IgD-negative memory B cell (primary cell): Measurements from ENCODE around the gene GPC6. TPM values are rescaled to one million over a fixed set of nuclear protein-coding genes. Genes with fewer than 3 reads are reported as not detected.
"Not testable (repeated sequence)": the region's sequence is repeated elsewhere in the genome, so short reads cannot be mapped to it uniquely, and the experiment has no call there.

ENCODE experiments used
- H3K27ac Mint-ChIP-seq, 3 donors: one replicate each; pipeline ENCODE4 v1.8.0; 2020 to 2022; ENCODE audit warnings: mild to moderate bottlenecking in 3 of 3, mixed read lengths in 3 of 3, moderate library complexity in 1 of 3
- H3K27me3 Mint-ChIP-seq: one replicate; pipeline ENCODE4 v1.8.0; 2021; ENCODE audit warnings: mixed read lengths
- H3K36me3 Mint-ChIP-seq: one replicate; pipeline ENCODE4 v1.8.0; 2020; ENCODE audit warnings: mild to moderate bottlenecking, mixed read lengths
- H3K4me1 Mint-ChIP-seq, 3 donors: one replicate each; pipeline ENCODE4 v1.8.0; 2020 to 2022; ENCODE audit warnings: mixed read lengths in 3 of 3, mild to moderate bottlenecking in 1 of 3
- H3K4me3 Mint-ChIP-seq, 4 donors: one replicate each; pipeline ENCODE4 v1.8.0; 2020 to 2022; ENCODE audit warnings: mild to moderate bottlenecking in 4 of 4, mixed read lengths in 4 of 4, moderate library complexity in 3 of 4
- H3K9me3 Mint-ChIP-seq, 3 donors: one replicate each; pipeline ENCODE4 v1.8.0; 2020 to 2021; ENCODE audit warnings: mixed read lengths in 3 of 3, mild to moderate bottlenecking in 1 of 3
- polyA plus RNA-seq: library from polyadenylated mRNA; unstranded; fragments of 300-500 nt; fragmentation: Illumina TruSeq; gene quantifications from one replicate; pipeline ENCODE4 v1.2.3, GENCODE V29; 2021

Gene GPC6
- polyA plus RNA-seq, 1 donor from 2014 or later: not detected

DNA sequence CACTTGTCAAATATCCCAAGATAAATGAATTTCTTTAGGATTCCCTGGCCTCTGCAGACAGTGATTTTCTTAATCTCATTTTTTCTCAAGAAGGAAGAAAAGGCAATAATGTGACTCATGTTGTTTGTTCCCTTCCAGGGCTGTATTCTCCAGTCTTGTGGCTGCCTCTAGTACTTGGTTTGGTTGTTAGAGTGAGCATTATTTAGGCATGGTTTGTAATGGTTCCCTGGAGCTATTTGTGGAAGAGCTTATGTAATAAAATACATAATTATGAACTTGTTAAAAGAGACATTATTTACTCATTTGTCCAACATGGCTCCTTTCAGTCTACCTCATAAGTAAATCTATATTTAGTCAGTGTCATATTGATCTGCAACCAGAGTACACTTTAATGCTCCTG, 982.5 kb downstream of the GPC6 start:
- Mint-ChIP-seq H3K4me1 (no peaks in the 10 kb centered on the region), H3K36me3 (peaks cover 2% of the 10 kb centered on the region), H3K27me3 (no peaks in the 10 kb centered on the region), H3K9me3 (no peaks in the 10 kb centered on the region), H3K4me3 (no peak overlapping the region), H3K27ac (no peak overlapping the region)

DNA sequence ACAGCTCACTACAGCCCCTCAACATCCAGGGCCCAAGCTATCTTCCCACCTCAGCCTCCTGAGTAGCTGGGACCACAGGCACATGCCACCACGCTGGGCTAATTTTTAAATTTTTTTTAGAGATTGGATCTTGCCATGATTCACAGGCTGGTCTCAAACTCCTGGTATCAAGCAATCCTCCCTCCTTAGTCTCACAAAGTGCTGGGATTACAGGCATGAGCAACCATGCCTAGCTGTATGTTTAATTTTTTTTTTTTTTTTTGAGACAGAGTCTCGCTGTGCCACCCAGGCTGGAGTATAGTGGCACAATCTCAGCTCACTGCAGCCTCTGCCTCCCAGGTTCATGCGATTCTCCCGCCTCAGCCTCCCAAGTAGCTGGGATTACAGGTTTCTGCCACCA, 983.3 kb downstream of the GPC6 start:
- not testable (repeated sequence) for H3K4me3 Mint-ChIP-seq, H3K4me1 Mint-ChIP-seq, H3K36me3 Mint-ChIP-seq, H3K27me3 Mint-ChIP-seq, H3K9me3 Mint-ChIP-seq, H3K27ac Mint-ChIP-seq

DNA sequence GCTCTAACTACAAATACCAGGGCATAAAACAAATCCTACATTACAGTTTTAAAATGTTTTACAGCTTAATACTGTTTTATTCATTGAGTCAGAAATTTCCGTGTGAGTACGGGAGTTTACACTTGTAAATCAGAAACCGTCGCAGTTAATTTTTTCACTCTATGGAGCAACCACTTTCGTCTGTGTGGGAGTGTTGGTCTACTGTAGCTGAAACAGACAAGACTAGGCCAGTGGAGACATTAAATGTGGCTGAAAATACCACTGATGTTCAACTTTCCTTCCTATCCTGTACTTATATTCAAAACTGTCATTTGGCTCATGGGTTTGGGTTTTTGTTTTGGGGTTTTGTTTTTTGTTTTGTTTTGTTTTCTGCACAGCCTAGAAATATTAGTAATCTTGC, 984.2 kb downstream of the GPC6 start:
- peaks cover 2% of the 10 kb centered on the region for H3K36me3 Mint-ChIP-seq
- no peaks in the 10 kb centered on the region for H3K9me3 Mint-ChIP-seq
- H3K4me3 Mint-ChIP-seq: no peak overlapping the region
- no peaks in the 10 kb centered on the region for H3K27me3 Mint-ChIP-seq
- H3K4me1 Mint-ChIP-seq: no peaks in the 10 kb centered on the region
- H3K27ac Mint-ChIP-seq: no peak overlapping the region

DNA sequence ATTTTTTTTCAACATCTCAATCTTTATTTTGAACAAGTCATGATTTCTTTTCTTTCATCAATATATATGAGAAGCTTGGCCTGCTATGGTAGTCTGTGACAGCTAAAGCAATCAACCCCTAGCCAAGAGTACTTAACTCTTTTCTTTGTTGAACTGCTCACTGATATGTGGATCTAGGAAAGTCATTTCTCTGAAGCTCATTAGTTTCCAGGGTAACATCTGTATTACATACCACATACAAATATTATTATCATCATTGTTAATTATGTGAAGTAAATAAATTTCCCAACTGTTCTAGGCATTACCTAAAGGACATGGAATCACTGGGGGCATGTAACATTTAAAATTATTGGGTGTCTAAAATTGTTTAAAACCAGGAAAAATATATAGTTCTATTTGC, 985.6 kb downstream of the GPC6 start:
- H3K9me3 Mint-ChIP-seq: no peaks in the 10 kb centered on the region
- H3K36me3 Mint-ChIP-seq: peaks cover 2% of the 10 kb centered on the region
- H3K27ac Mint-ChIP-seq: no peak overlapping the region
- H3K4me3 Mint-ChIP-seq: no peak overlapping the region
- no peaks in the 10 kb centered on the region for H3K4me1 Mint-ChIP-seq
- H3K27me3 Mint-ChIP-seq: no peaks in the 10 kb centered on the region

DNA sequence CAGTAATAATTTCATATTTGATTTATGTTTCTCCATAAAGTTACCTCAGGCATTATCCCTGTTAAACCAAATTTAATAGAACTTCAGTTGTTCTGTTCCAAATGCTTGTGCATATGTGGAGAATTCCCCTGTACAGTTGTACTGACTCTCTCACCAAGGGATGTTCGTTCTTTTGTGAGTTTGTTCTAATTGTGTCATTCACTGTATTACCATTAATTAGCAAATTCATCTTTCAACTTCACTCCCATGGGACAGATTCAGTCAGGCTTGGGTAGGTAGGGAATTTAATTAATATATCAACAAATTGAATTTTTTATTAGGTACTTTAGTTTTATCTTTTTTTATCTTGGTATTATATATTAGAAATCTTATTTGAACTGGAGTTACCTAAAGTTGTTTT, 987.5 kb downstream of the GPC6 start:
- no peak overlapping the region for H3K27ac Mint-ChIP-seq
- no peaks in the 10 kb centered on the region for H3K9me3 Mint-ChIP-seq
- peaks cover under 1% of the 10 kb centered on the region for H3K36me3 Mint-ChIP-seq
- no peaks in the 10 kb centered on the region for H3K27me3 Mint-ChIP-seq
- no peak overlapping the region for H3K4me3 Mint-ChIP-seq
- no peaks in the 10 kb centered on the region for H3K4me1 Mint-ChIP-seq

DNA sequence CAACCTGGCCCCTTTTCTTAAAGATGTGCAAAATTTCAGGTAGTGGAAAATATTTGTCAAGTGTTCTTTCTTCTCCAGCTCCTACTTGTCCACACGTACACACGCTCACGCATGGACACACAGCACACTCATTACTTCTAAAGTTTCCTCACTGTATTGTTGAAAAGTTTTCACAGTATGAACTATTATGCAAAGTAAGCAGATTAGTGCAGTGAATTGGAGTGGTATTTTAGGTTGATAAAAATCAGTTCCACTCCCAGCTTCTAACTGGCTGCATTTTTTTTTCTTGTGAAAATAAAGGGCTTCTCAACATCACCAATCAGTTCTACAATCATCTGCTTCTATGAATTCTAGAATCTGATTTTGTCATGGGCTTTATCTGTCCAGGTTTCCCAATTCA, 988.4 kb downstream of the GPC6 start:
- H3K4me1 Mint-ChIP-seq: no peaks in the 10 kb centered on the region

DNA sequence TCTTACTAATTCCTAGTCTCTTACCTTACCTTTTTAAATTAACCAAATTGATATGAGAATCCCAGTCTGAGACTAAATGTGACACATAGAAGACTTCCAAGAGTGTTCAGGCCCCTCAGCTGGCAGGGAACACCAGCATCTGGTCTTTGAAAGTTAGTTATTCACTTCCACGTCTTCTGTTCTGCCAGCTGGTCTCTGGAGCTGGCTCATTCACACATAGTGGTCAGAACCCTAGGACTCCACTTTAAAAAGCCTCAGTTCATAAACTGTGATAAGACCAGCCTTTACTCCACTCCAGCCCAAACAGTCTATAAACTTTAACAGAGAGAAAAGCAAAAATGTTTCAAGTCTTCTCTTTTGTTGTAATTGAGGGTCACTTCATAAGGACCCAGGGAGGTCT, 989.9 kb downstream of the GPC6 start:
- Mint-ChIP-seq H3K4me1 (no peaks in the 10 kb centered on the region), H3K36me3 (no peaks in the 10 kb centered on the region), H3K27ac (no peak overlapping the region), H3K9me3 (peaks cover 0 to 2% (median 0%) of the 10 kb centered on the region in 3 donors), H3K4me3 (no peak overlapping the region), H3K27me3 (no peaks in the 10 kb centered on the region)

More for the DNA sequence above, 988.4 kb downstream of the GPC6 start:
- Mint-ChIP-seq H3K27ac (no peak overlapping the region), H3K9me3 (peaks cover 0 to 2% (median 0%) of the 10 kb centered on the region in 3 donors), H3K36me3 (no peaks in the 10 kb centered on the region), H3K4me3 (no peak overlapping the region), H3K27me3 (no peaks in the 10 kb centered on the region)

DNA sequence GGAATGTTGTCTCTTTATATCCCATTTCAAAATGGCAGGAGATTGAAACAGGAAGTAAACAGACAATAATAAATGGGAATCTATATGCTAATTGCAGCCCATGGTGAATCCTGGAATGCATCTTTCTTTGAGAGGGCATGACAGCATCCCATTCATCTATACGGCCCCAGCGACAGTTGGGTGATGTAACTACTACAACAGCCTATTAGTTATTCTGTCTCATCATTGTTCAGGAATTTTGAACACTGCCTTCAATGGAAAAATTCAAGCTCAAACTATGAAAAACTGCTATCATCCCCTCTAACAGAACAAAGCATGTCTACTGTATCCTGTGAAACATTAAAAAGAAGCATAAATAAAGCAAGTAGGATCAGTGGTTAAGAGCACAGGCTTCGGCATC, 990.8 kb downstream of the GPC6 start:
- Mint-ChIP-seq H3K4me1 (no peaks in the 10 kb centered on the region), H3K27me3 (no peaks in the 10 kb centered on the region), H3K4me3 (no peak overlapping the region), H3K9me3 (peaks cover 0 to 2% (median 0%) of the 10 kb centered on the region in 3 donors), H3K27ac (no peak overlapping the region), H3K36me3 (no peaks in the 10 kb centered on the region)

DNA sequence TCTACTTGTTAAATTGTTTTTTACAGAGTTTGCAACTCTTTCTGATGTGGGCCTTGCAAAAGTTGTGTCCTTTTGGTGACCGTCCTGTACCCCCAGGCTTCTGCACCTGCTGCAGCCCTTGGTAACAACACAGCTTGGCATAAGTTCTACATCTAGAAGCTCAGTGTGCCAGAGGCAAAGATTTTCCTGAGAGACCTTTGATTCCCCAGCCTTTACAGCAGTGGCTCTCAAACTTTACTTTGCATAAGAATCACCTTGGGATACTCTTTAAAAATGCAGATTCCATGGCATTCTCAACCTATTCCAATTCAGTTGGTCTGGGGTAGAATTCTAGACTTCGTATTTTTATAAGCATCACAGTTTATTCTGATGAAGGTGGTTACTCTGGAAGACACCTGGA, 991.9 kb downstream of the GPC6 start:
- no peaks in the 10 kb centered on the region for H3K36me3 Mint-ChIP-seq
- no peaks in the 10 kb centered on the region for H3K27me3 Mint-ChIP-seq
- no peaks in the 10 kb centered on the region for H3K4me1 Mint-ChIP-seq
- H3K9me3 Mint-ChIP-seq: peaks cover 0 to 2% (median 0%) of the 10 kb centered on the region in 3 donors
- H3K4me3 Mint-ChIP-seq: no peak overlapping the region
- H3K27ac Mint-ChIP-seq: no peak overlapping the region

DNA sequence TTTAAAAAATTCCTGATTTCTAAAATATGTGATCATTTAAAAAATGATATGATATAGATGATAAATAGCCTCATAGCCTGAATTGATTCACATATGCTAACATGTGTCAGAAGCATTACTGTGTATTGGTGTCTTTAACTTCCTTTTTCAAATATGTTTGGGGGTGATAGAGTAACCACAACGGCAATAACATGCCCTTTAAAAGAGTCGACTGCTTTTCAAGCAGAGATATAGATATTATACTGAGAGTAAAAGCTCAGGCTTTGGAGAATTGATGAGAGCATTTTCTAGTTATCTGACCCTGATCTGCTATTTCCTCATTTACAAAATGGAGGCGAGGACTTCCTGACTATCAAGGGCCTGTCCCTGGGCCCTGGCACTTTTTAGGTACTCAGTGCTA, 992.3 kb downstream of the GPC6 start:
- Mint-ChIP-seq H3K4me3 (no peak overlapping the region), H3K9me3 (peaks cover 0 to 2% (median 0%) of the 10 kb centered on the region in 3 donors), H3K27ac (no peak overlapping the region), H3K4me1 (no peaks in the 10 kb centered on the region), H3K36me3 (no peaks in the 10 kb centered on the region), H3K27me3 (no peaks in the 10 kb centered on the region)

DNA sequence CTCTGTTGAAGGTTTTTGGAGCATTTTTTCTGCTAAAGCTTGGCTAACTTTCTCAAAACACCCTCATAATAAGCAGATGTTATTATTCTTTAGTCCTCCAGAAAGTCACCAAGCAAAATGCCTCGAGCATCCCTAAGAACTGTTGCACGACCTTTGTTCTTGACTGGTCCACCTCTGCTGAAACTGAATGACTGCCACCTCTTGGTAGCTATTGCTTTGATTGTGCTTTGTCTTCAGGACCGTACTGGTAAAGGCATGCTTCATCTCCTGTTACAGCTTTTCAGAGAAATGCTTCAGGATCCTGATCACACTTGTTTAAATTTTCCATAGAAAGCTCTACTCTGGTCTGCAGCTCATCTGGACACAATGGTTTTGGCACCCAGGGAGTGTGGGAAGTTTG, 998.1 kb downstream of the GPC6 start:
- Mint-ChIP-seq H3K27me3 (peaks cover 3% of the 10 kb centered on the region), H3K27ac (no peak overlapping the region), H3K36me3 (no peaks in the 10 kb centered on the region), H3K4me3 (no peak overlapping the region), H3K4me1 (no peaks in the 10 kb centered on the region), H3K9me3 (peaks cover 0 to 2% (median under 1%) of the 10 kb centered on the region in 3 donors)

DNA sequence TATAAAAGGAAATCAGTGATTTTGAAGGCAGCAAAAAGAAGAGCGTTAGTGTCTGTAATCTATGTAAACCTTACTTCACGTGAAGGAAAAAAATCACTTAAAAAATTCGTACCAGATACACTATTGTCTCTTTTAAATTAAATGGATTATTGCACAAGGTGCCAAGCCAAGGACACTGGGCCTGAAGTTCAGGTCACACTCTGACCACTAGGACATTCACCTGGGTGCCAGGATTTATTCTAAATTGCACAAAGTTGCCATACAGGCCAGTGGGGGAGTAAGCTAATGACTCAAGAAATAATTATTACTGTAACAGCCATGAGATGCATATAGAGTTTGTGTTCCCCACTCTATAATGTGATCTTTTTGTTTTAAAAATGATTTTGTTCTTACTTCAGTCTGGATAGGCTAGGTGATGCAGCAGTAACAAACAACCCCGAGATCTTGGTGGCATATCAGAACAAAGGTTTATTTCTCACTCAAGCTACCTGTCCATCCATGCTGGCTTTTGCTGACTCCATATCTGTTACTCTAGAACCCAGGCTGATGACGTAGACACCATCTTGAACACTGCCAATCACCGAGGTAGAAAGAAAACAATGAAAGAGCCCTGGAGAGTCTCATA, 1000.8 kb downstream of the GPC6 start:
- peaks cover 0 to 2% (median 0%) of the 10 kb centered on the region in 3 donors for H3K9me3 Mint-ChIP-seq
- no peak overlapping the region for H3K27ac Mint-ChIP-seq
- H3K4me3 Mint-ChIP-seq: no peak overlapping the region
- H3K36me3 Mint-ChIP-seq: no peaks in the 10 kb centered on the region
- H3K4me1 Mint-ChIP-seq: no peaks in the 10 kb centered on the region
- H3K27me3 Mint-ChIP-seq: peaks cover 3% of the 10 kb centered on the region

DNA sequence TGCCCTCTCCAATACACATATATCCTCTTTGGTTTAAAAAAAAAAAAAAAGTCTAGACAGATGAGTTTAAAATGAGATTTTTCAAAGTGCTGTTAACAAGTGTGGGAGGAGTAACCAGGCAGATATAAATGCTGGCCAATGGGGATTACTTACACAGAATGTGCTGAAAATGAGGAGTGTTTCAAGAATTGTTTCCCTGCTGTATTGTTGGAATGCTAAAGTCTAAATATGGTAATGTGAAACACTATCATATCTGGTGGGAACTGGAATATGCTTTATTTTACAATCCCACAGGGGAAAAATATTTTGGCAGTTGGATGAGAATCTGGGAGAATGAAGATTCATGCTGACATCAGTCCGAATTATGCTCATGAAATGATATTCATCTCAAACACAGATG, 1002.2 kb downstream of the GPC6 start:
- peaks cover 3% of the 10 kb centered on the region for H3K27me3 Mint-ChIP-seq
- H3K36me3 Mint-ChIP-seq: no peaks in the 10 kb centered on the region
- no peak overlapping the region for H3K27ac Mint-ChIP-seq
- H3K9me3 Mint-ChIP-seq: peaks cover 0 to 2% (median 0%) of the 10 kb centered on the region in 3 donors
- H3K4me3 Mint-ChIP-seq: no peak overlapping the region
- no peaks in the 10 kb centered on the region for H3K4me1 Mint-ChIP-seq

DNA sequence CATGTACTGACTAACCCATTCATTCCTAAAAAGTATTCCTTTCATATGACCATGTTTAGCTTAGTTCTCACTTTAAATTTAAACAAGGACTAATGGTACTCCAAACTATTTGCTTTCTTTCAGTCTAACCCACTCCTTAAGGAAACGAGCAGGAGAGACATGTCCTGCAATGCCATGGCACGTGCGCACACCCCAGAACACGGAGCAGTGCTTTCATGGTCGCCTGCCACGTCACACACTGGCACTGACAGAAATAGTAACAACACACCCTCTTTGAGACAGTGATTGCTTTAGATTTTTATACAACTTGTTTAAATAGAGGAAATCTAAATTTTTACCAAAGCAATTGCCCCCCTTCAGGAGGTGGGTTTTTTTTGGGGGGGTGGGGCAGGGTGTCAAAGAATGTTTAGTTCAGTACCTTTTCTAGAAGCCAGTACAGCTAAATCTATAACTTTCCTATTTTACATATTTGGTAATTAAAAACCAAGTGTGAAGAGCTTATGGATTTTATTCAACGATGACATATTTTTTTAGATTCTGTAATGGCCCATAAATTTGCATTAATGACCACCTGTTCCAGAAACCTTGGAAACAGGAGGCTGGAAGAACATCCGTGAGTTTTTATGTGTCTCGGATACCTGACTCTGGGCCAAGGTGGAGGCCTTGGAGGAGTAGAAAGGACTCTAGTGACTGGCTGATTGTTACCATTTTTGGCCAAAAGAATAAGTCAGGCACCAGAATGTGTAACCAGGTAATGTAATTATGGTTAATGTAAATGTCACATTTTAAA, 1005.7 kb downstream of the GPC6 start:
- Mint-ChIP-seq H3K36me3 (no peaks in the 10 kb centered on the region), H3K27me3 (no peaks in the 10 kb centered on the region), H3K4me1 (peaks cover 0 to 9% (median 2%) of the 10 kb centered on the region in 3 donors), H3K9me3 (peaks cover 0 to 2% (median 0%) of the 10 kb centered on the region in 3 donors), H3K4me3 (no peak overlapping the region), H3K27ac (no peak overlapping the region)

DNA sequence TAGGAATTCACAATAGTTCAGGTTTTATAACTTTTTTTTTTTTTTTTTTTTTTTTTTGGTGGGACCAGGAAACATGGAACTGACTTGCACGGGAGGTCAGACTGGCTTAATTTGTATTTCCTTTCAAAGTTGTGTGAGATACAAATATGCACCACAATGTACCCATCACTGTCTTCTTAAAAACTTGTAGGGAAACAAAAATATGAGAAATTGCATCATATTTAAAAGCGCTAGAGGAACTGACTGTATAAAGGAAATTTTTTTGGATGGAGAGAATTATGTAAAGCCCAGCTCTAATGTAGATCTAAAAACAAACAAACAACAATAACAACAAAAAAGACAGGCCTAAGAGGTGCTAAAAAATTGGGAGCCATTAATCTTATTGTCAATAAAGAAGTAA, 1006.3 kb downstream of the GPC6 start:
- Mint-ChIP-seq H3K9me3 (no peaks in the 10 kb centered on the region), H3K4me3 (no peak overlapping the region), H3K27me3 (no peaks in the 10 kb centered on the region), H3K4me1 (peaks cover 0 to 9% (median 2%) of the 10 kb centered on the region in 3 donors), H3K27ac (no peak overlapping the region), H3K36me3 (no peaks in the 10 kb centered on the region)

DNA sequence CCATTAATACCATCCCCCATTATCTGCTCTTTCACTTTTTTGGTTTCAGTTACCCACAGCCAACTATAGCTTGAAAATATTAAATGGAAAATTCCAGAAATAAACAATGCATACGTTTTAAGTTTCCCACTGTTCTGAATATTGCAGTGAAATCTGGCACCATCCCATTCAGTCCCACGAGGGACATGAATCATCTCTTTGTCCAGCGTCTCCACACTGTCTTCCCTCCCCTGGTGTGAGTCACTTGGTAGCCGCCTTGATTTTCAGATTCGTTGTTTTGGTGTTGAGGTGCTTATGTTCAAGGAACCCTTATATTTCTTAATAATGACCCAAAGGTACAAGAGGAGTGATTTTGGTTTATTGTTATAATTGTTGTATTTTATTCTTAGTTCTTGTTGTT, 1006.8 kb downstream of the GPC6 start:
- Mint-ChIP-seq H3K4me3 (no peak overlapping the region), H3K36me3 (no peaks in the 10 kb centered on the region)

More for the DNA sequence above, 1006.8 kb downstream of the GPC6 start:
- Mint-ChIP-seq H3K27ac (no peak overlapping the region), H3K4me1 (peaks cover 0 to 9% (median 2%) of the 10 kb centered on the region in 3 donors), H3K27me3 (no peaks in the 10 kb centered on the region), H3K9me3 (no peaks in the 10 kb centered on the region)
